IPS DF 6.9 (cell line): ENCODE measurements around the gene STAM.
"Not testable (repeated sequence)": the region's sequence is repeated elsewhere in the genome, so short reads cannot be mapped to it uniquely, and the experiment has no call there.

Experiments
- DNase-seq: peaks from one replicate; pipeline ENCODE4 v3.0.0-alpha.2; 2013; ENCODE audit warnings: low read depth, low spot score
- H3K27ac ChIP-seq: one replicate; pipeline ENCODE4 v1.5.1; 2013; ENCODE audit warnings: low read length, control low read depth
- H3K27me3 ChIP-seq: 2 replicates; pipeline ENCODE4 v1.6.1; 2013; ENCODE audit warnings: mild to moderate bottlenecking, low read length; ENCODE audit not compliant: control insufficient read depth, insufficient read depth
- H3K36me3 ChIP-seq: 2 replicates; pipeline ENCODE4 v1.6.1; 2013; ENCODE audit warnings: low read length; ENCODE audit not compliant: control insufficient read depth, insufficient read depth
- H3K4me1 ChIP-seq: 2 replicates; pipeline ENCODE4 v1.6.1; 2013; ENCODE audit warnings: low read length; ENCODE audit not compliant: control insufficient read depth, insufficient read depth
- H3K4me3 ChIP-seq: 2 replicates; pipeline ENCODE4 v1.5.1; 2013; ENCODE audit warnings: mild to moderate bottlenecking, low read length
- H3K9me3 ChIP-seq: 2 replicates; pipeline ENCODE4 v1.6.1; 2013; ENCODE audit warnings: low read length, inconsistent platforms; ENCODE audit not compliant: control insufficient read depth, insufficient read depth
- WGBS: extraction: QIAGEN DNeasy Blood & Tissue Kit; methylation state at CpG from one replicate; pipeline ENCODE4 v1.1.7; 2013; ENCODE audit warnings: mixed read lengths, missing lambda C conversion rate; ENCODE audit not compliant: insufficient read length, insufficient coverage; 5-methylcytosine and 5-hydroxymethylcytosine counted together

Gene STAM

GRCh38 chr10:17617031-17617911, 26.7 kb upstream of the STAM start, which contains the start of gene HACD1:
Gene HACD1 (minus strand): TSS chr10:17617374. CDS start chr10:17617339, 35 bp downstream.
- Histone ChIP-seq H3K4me1 (no peaks in the 10 kb centered on the region), H3K27me3 (no peaks in the 10 kb centered on the region), H3K9me3 (no peaks in the 10 kb centered on the region), H3K27ac (no peak within 1 kb of the TSS), H3K36me3 (no peaks in the 10 kb centered on the region), H3K4me3 (peak within 1 kb of the TSS; percentile 75; the same call in 1 of the 2 replicates)
- DNase-seq = peak; percentile 31
- WGBS = no CpG with 5 or more reads among the region's 92 CpGs

DNA sequence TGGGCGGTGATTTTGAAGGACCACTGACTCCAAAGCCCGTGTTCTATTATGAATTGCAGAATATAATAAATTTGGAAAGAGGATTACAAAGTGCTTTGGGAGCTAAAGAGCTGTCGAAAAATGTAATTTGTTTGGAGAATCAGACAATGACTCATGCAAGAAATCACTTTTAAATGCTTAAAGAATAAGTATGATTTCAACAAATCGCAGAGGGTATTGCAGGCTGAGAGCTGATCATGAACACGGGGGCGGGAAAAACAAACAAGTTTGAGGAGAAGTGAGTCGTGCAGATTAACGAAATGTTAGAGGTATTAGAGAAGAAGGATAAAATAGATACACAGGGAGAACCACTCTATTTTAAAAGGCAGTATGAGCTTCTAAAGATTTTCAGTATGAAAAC, 21.9 kb upstream of the STAM start:
- WGBS = 100% methylated on average over 3 of the region's 8 CpGs
- H3K36me3 ChIP-seq = no peaks in the 10 kb centered on the region
- no peak overlapping the region for H3K27ac ChIP-seq

GRCh38 chr10:17624996-17625395, 19.0 kb upstream of the STAM start:
- no peaks in the 10 kb centered on the region for H3K4me1 ChIP-seq

More for the DNA sequence above, 21.9 kb upstream of the STAM start:
- no peaks in the 10 kb centered on the region for H3K27me3 ChIP-seq
- no peak overlapping the region for H3K4me3 ChIP-seq
- DNase-seq = no peak
- H3K9me3 ChIP-seq = no peaks in the 10 kb centered on the region
- no peaks in the 10 kb centered on the region for H3K4me1 ChIP-seq

DNA sequence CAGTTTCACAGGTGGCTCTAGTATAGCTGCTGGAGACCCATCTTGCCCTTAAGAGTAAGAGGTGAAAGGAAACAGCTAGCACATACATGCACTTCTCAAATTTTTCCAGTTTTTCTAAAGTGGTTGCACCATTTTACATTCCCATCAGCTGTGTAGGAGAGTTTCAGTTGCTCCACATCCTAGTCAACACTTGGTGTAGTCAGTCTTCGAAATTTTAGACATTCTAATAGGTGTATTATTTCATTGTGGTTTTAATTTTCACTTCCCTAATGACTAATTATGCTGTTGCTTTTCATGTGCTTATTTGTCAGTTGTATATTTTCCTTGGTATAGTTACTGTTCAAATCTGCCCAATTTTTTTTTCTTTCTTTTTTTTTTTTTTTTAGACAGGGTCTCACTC, 17.3 kb upstream of the STAM start:
- H3K4me3 ChIP-seq = no peak overlapping the region
- DNase-seq = no peak
- no peaks in the 10 kb centered on the region for H3K36me3 ChIP-seq
- no peaks in the 10 kb centered on the region for H3K27me3 ChIP-seq
- H3K27ac ChIP-seq = no peak overlapping the region
- H3K9me3 ChIP-seq = no peaks in the 10 kb centered on the region
- H3K4me1 ChIP-seq = no peaks in the 10 kb centered on the region
- WGBS = no CpG with 5 or more reads among the region's 1 CpG

More at GRCh38 chr10:17624996-17625395, 19.0 kb upstream of the STAM start:
- Histone ChIP-seq H3K9me3 (no peaks in the 10 kb centered on the region), H3K4me3 (no peak overlapping the region), H3K27ac (no peak overlapping the region), H3K27me3 (no peaks in the 10 kb centered on the region), H3K36me3 (no peaks in the 10 kb centered on the region)
- no peak for DNase-seq
- no CpG with 5 or more reads among the region's 3 CpGs for WGBS

- no CpG with 5 or more reads among the region's 8 CpGs for WGBS
- not testable (repeated sequence) for DNase-seq, H3K36me3 ChIP-seq, H3K9me3 ChIP-seq, H3K4me1 ChIP-seq, H3K27ac ChIP-seq, H3K4me3 ChIP-seq, H3K27me3 ChIP-seq
Measured at GRCh38 chr10:17632590-17632989, 11.4 kb upstream of the STAM start.

DNA sequence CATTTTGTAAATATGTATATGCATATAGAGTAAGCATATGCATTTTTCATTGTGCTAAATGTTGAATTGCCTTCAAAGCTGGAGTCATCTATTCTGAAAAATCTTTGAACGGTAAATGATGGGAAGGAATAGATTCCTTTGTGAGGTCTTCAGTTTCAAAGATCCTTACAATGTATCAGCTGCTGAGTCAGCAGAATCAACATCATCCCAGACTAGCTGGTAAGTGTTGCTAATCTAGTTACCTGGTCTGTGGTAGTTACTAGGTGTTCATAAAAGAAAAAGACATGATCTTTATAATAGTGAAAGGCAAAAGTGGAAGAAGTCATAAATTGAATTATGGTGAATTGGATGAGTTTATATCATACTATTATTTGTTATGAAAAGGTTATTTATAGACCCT, 10.6 kb upstream of the STAM start:
- Histone ChIP-seq H3K36me3 (no peaks in the 10 kb centered on the region), H3K4me3 (no peak overlapping the region), H3K9me3 (no peaks in the 10 kb centered on the region), H3K4me1 (no peaks in the 10 kb centered on the region), H3K27me3 (no peaks in the 10 kb centered on the region), H3K27ac (no peak overlapping the region)
- DNase-seq = no peak
- no CpG with 5 or more reads among the region's 1 CpG for WGBS

DNA sequence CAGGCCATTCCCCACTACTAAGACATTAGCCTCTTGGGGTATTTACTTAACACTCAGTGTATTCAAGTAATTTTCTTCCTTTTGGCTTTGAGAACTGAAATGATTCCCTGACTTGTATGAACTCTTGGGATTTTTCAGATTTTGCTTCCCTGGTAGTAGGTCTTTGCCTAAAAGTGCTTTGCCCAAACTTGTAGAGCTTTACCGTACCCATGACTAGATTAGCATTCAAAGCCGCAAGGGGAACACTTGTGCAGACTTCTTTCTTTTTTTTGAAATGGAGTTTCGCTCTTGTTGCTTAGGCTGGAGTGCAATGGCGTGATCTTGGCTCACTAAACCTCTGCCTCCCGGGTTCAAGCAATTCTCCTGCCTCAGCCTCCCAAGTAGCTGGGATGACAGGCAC, 6.1 kb upstream of the STAM start:
- no peaks in the 10 kb centered on the region for H3K27me3 ChIP-seq
- DNase-seq = no peak
- no peak overlapping the region for H3K27ac ChIP-seq
- H3K4me3 ChIP-seq = no peak overlapping the region
- H3K9me3 ChIP-seq = no peaks in the 10 kb centered on the region
- WGBS = no CpG with 5 or more reads among the region's 5 CpGs
- H3K4me1 ChIP-seq = no peaks in the 10 kb centered on the region
- no peaks in the 10 kb centered on the region for H3K36me3 ChIP-seq

GRCh38 chr10:17640331-17640816, 3.6 kb upstream of the STAM start:
- whole genome bisulfite sequencing = no CpG with 5 or more reads among the region's 4 CpGs
- DNase-seq = no peak

GRCh38 chr10:17643339-17643754, 604 bp upstream of the STAM start:
- H3K4me3 ChIP-seq = peak overlapping the region; percentile 70
- H3K9me3 ChIP-seq = no peaks in the 10 kb centered on the region
- no peak for DNase-seq
- H3K27ac ChIP-seq = no peak overlapping the region
- H3K4me1 ChIP-seq = no peaks in the 10 kb centered on the region
- H3K36me3 ChIP-seq = no peaks in the 10 kb centered on the region
- no CpG with 5 or more reads among the region's 13 CpGs for WGBS
- no peaks in the 10 kb centered on the region for H3K27me3 ChIP-seq

More at GRCh38 chr10:17640331-17640816, 3.6 kb upstream of the STAM start:
- Histone ChIP-seq H3K4me1 (no peaks in the 10 kb centered on the region), H3K27ac (no peak overlapping the region), H3K9me3 (no peaks in the 10 kb centered on the region), H3K36me3 (no peaks in the 10 kb centered on the region), H3K4me3 (no peak overlapping the region), H3K27me3 (no peaks in the 10 kb centered on the region)

DNA sequence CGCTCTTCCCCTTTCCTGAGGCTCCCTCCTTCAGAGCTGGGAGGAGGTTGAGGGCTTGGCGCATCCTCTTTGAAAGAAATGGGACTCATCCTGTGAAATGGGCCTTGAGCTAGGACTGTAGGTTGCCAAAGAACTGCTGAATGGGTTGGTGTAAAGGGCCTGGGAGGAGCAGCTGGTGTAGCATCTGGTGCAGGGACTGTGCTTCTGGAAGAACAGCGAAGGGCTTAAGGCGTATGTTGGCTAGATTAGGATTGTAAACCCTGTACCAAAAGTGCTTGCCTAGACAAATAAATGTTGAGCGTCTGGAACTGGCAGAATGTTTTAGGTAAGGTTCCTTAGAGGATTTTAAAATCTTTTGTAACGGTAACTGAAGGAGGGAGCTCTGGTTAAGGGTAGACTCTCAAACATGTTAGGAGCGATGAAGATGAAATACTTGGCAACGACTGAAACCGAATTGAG, 563 bp downstream of the STAM start:
- no peak for DNase-seq
- Histone ChIP-seq H3K4me3 (peak overlapping the region; percentile 70), H3K27me3 (no peaks in the 10 kb centered on the region), H3K27ac (no peak overlapping the region), H3K9me3 (no peaks in the 10 kb centered on the region), H3K36me3 (no peaks in the 10 kb centered on the region), H3K4me1 (no peaks in the 10 kb centered on the region)
- no CpG with 5 or more reads among the region's 9 CpGs for WGBS
